ENCODE results near the gene AQP2.
"Not testable (repeated sequence)": the region's sequence is repeated elsewhere in the genome, so short reads cannot be mapped to it uniquely, and the experiment has no call there.

The AQP2 gene

DNA sequence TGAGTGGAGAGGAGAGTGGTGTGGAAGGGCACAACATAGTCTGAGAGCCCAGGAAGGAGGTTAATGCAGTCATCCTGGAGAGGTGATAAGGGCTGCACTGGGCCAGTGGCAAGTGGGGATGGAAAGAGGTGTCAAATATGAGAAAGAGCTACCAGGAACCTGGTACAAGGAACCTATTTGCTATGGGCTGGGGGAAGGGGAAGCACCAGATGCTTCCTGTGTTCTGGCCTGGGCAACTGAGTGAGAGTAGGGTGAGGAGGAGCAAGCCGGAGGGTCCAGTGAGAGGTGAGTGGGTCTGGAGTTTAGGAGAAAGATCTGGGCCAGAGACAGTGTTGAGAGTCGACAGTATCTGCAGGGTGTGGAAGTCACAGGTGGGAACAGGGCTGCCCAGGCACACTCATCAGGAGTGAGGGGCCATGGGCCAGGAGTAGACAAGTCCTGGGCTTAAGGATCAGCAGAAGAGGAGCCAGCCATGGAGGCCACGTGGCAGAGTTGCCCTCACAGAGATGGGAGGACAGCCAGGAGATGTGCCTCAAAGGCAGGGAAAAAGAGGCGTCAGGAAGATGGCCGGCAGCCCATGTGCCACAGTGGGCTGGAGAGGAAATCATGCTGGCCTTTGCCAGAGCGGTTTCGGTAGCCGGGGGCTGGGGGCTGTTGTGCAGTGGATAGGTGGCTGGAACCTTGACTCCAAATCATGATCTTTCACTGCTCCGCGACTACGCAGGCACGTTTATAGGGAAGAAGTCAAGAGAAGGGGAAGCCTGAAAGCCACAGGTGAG, 19.3 kb downstream of the AQP2 start:
- DNase-seq (ENCODE audit: low read depth) = no peak

DNA sequence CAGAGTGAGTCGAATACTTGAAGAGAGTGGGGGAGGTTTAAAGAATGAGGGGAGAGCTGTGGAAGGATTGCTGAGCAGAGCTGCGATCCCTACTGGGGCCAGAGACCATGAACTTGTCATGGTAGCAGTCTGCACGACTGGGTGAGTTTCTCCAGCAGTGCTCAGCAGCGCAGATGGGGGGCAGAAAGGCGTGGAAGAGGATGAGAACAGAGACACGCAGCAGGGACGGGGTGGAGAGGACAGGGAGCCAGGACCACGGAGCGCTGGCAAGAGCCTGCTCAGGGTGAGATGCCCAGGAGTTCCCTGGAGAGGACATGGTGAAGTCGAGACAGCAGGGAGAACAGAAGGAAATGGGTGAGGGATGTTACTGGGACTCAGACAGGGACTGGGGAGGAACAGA, 20.1 kb downstream of the AQP2 start:
- DNase-seq (ENCODE audit: low read depth) = no peak

GRCh38 chr12:49971141-49971540, 20.6 kb downstream of the AQP2 start:
- no peak for DNase-seq (ENCODE audit: low read depth)

DNA sequence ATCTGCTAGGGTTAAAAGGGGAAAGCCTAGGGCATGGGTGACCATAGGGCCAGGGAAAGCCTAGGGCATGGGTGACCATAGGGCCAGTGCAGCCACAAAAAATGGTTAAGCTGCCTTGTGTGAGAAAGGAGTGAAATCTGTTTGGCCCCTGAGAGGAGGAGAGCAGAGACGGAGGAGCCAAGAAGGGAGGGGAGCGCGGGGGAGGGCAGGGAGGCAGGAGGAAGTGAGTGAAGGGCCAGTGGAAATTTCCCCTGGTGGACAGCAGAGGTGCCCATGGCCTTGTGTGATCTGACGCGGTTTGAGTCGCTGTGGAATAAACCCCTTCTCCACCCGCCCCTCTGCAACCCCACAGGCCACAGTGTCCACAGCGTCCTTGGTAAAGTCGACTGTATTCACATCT, 21.6 kb downstream of the AQP2 start:
- no peak for DNase-seq (ENCODE audit: low read depth)

DNA sequence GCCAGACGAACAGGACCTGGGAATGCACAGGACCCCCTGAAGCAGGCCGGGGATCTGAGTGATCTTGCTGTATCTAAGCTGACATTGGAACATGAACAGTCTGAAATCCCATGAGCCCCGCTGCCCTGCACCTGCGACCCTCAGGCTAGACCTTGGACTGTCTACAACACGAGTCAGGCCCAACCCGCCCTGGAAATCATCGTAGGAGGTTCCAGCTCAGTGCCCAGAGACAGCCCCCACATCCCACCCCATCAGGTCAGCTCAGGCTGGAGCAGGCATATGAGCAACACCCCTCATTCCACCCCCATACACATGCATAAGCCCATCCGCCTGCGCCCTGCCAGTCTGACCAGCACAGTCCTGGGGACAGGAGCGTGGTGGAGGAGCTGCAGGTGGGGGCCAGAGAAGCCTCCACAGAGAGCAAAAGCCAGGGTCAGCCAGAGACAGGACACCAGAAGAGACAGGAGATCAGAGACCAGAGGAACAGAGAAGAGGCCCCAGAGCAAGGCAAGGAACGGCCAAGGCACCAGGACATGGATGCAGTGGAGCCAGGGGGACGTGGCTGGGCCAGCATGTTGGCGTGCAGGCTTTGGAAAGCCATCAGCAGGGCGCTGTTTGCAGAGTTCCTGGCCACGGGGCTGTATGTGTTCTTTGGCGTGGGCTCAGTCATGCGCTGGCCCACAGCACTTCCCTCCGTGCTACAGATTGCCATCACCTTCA, 22.3 kb downstream of the AQP2 start, which contains the start of gene AQP6:
TSS of gene AQP6 (plus strand) at position 307 of the 720 bp plus-strand sequence. CDS start at position 534, 227 bp downstream.
- no peak for DNase-seq (ENCODE audit: low read depth)

DNA sequence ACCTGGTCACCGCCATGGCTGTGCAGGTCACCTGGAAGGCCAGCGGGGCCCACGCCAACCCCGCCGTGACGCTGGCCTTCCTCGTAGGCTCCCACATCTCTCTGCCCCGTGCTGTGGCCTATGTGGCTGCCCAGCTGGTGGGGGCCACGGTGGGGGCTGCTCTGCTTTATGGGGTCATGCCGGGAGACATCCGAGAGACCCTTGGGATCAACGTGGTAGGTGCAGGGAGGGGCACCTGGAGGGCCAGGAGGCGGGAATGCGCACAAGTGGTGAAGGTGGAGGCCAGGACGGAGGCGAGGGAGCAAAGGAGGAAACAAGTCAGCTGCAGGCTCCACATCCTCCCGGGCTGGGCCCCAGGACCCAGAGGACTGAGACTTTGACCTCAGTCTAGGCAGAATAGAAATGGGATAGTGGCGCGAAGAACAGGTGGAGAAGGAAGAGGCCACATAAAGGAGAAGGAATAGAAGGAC, 22.9 kb downstream of the AQP2 start:
- DNase-seq (ENCODE audit: low read depth) = no peak

- no peak for DNase-seq (ENCODE audit: low read depth)
Observed at GRCh38 chr12:49974231-49974675, 23.7 kb downstream of the AQP2 start.

- DNase-seq (ENCODE audit: low read depth) = no peak
Observed at GRCh38 chr12:49974677-49975317, 24.3 kb downstream of the AQP2 start.

GRCh38 chr12:49975318-49975761, 24.8 kb downstream of the AQP2 start:
- no peak for DNase-seq (ENCODE audit: low read depth)

DNA sequence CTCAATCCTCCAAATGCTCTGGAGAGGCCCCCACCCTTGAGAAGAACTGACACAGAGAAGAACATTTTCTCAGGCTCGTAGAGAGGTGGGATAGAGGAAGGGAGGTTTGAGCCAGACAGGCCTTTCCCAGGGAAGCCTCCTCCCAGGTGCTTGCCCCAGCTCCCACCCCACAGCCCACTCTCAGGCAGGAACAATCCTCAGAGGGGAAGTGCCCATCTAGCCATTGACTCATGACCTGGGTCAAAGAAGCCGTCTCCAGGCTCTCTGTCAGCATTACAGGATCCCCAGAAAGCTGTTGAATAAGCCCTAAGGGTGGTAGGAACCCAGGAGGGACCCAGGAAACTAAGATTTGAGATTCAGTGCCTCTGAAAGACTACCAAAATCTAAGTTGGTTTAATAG, 26.0 kb downstream of the AQP2 start:
- no peak for DNase-seq (ENCODE audit: low read depth)

DNA sequence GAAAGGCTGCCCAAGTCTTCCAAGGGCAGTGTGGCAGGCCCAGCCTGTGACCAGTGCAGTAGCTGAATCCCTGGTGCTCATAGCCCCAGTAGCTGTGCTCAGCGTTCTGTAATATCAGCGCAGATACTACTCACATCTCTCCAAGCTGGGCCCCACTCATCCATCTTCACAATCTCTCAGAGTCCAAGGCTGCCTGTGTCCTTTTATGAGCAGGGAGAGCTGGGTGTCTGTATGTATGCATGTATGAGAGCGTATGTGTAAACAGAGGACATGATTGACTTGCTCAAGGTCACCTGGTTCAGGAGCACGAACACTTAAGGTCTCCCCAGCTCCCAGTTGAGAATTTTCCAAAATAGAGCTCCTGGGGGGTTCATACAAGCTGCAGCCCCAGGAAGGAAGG, 27.6 kb downstream of the AQP2 start:
- no peak for DNase-seq (ENCODE audit: low read depth)

DNA sequence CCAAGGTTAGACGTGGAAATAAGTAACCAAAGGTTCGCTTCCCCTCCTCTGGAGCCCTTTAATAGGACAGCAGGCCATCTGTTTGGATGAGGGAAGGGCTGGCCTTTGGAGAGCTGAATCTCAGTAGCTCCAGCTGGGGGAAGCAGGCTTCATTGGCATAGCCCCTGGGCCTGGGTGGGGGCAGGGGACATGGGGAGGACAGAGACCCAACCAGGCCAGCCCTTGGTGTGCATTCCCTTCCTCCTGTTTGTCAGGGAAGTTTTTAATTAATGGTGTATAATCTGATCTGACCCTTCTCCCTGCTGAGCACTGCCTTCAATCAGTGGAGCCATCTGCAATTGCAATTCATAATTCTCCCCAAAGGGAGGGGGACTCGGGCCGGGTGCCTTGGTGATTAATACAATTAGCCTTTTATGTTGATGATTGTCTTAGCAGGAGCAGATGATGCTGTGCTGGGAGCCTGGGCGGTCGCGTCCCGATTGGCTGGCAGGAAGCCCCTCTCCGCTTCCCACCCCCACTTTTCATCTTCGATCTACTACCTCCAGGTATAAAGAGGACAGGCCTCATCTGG, 28.6 kb downstream of the AQP2 start:
- no peak for DNase-seq (ENCODE audit: low read depth)

DNA sequence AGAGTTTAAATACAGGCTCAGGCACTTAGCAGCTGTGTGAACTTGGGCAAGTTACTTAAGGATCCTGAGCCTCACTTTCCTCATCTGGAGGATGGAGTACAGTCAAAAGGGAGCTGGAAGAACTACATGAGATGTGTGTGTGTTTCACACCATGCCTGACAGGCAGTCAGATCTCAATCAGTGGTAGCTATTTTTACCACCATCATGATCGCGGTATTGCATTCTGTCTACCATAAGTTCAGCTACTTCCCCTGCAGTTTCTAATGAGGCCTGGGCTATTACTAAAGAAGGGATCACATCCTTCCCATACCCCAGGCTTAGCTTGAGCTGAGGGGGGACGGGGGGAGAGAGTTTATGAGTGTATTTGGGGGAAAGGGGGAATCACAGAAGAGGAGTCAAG, 29.3 kb downstream of the AQP2 start:
- DNase-seq (ENCODE audit: low read depth) = no peak

- no peak for DNase-seq (ENCODE audit: low read depth)
Observed at GRCh38 chr12:49980501-49981349, 30.2 kb downstream of the AQP2 start.

- no peak for DNase-seq (ENCODE audit: low read depth)
Observed at GRCh38 chr12:49982246-49983087, 31.9 kb downstream of the AQP2 start.

GRCh38 chr12:49983892-49984291, 33.4 kb downstream of the AQP2 start:
- DNase-seq (ENCODE audit: low read depth) = no peak

DNA sequence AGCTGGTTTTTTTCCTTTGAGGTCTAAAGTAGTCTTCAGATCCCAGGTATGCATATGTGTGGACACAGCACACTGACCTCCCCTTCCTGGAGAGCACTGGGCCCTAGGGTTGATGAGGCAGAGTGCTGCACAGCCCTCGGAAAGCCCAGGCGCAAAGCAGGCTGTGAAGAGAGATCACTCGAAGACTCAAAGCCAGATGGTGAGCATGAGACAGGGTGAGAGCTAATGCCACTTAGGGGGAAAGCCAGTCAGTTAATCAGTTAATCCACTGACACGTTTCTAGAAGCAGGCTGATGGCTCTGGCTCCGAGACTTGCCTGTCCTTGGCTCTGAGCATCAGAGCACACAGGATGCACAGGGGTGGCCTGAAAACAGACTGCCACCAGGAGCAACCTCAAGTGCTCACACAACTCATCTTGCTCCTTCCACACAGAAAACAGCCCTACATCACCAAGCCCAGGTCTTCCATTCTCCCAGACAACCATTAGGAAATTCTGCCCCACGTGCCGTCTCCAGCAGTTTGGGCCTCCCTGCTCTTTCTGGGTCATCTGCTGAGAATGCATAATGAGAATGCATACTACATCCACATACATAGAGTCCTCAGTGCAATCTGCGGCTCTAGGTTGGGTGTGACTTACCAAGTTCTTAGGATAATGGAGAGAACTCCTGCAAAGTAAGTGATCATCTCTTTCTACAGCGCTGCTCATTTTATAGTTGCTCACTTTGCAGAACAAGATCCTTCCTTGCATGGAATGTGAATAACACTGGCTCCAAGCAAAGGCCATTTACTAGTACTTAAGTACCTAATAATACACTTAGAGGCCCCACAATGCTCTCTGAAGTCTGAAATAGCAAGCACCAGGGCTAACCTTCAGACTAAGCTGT, 34.2 kb downstream of the AQP2 start:
- DNase-seq (ENCODE audit: low read depth) = no peak

DNA sequence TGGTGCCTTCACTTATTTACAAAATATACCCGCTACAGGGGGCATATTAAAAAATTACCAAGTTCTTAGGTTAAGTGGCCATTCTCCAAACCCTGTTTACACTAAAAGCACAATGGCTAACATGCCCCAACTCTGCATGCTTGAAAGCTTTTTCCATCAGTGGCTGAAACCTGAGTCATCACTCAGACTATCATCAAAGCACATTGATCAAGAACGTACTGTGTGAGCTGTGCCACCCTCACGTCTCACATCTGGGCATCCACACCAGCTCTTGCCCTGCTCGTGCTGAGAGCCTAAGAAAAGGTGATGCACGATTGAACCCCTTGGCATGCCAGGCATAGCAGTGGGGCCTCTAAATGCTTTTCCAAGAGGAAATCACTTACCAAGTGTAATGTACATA, 35.4 kb downstream of the AQP2 start:
- no peak for DNase-seq (ENCODE audit: low read depth)

DNA sequence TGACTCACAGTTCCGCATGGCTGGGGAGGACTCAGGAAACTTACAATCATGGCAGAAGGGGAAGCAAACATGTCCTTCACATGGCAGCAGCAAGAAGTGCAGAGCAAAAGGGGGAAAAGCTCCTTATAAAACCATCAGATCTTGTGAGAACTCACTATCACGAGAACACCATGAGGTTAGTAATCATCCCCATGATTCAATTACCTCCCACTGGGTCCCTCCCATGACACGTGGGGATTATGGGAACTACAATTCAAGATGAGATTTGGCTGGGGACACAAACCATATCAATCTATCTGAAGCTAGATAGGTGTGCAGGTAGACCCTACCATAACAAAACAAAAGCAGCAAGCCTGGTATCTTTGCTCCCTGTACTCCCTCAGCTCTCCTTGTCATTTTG, 35.9 kb downstream of the AQP2 start:
- DNase-seq (ENCODE audit: low read depth) = not testable (repeated sequence)
